Left ventricle myocardium inferior (tissue), 1 donor: ENCODE results near the gene TASOR2. TPM values are rescaled to one million over a fixed set of nuclear protein-coding genes. Genes with fewer than 3 reads are reported as not detected.
A peak's percentile ranks its signal among the peaks of the same experiment; 100 is the strongest.

Experiments
- DNase-seq: peaks from one replicate; pipeline ENCODE4 v3.0.0-alpha.2; 2020
- H3K27ac ChIP-seq: fragments of 200-600 bp; replicated peaks from 2 replicates; pipeline ENCODE4 v1.8.0; 2021
- H3K27me3 ChIP-seq: fragments of 200-600 bp; 2 replicates; pipeline ENCODE4 v1.8.0; 2021; ENCODE audit warnings: low read depth
- H3K36me3 ChIP-seq: fragments of 200-600 bp; 2 replicates; pipeline ENCODE4 v1.8.0; 2021
- H3K4me1 ChIP-seq: fragments of 200-600 bp; 2 replicates; pipeline ENCODE4 v1.8.0; 2021
- H3K4me3 ChIP-seq: fragments of 200-600 bp; 2 replicates; pipeline ENCODE4 v1.8.0; 2021; ENCODE audit warnings: mild to moderate bottlenecking, moderate library complexity
- H3K9me3 ChIP-seq: fragments of 200-600 bp; replicated peaks from 2 replicates; pipeline ENCODE4 v1.8.0; 2021
- intact Hi-C: fragments of 100-400 bp; cut with micrococcal nuclease; formaldehyde crosslinking; loops from one replicate; pipeline ENCODE4 v1.11.0; 2022
- total RNA-seq: library from RNA; stranded (reverse); fragmentation: NEBNext Ultra II Directional; extraction: Animal tissue kit (Norgen Biotek cat#: 25700); gene quantifications from one replicate; pipeline ENCODE4 v1.2.1, GENCODE V29; 2021
- TF ChIP-seq, protein P1 (sequence below): fragments of 200-600 bp; IDR thresholded peaks from 2 replicates; pipeline ENCODE4 v1.8.0; 2021; ENCODE audit warnings: antibody characterized with exemption, mild to moderate bottlenecking, borderline replicate concordance
- donor health status: DM: no; HTN: yes; CAD: no; lungs with severe emphysema.

TASOR2 gene
- total RNA-seq, 1 donor from 2014 or later: 39.9 TPM

DNA sequence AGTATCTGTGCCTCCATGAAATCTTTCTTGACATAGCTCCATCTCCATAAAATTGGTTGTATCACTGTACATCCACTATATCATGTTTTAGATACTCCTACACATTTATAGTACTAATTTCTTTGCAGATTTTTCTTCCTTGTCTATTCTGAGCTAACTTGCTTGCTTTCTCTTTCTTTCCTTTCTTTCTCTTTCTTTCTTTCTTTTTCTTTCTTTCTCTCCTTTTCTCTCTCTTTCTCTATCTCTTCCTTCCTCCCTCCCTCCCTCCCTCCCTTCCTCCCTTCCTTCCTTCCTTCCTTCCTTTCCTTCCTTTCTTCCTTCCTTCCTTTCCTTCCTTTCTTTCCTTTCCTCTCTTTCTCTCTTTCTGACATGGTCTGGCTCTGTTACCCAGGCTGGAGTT is 23.7 kb downstream of the TASOR2 start:
- no peak for DNase-seq
- H3K9me3 ChIP-seq: no peaks in the 10 kb centered on the region
- TF ChIP-seq, protein P1, sequence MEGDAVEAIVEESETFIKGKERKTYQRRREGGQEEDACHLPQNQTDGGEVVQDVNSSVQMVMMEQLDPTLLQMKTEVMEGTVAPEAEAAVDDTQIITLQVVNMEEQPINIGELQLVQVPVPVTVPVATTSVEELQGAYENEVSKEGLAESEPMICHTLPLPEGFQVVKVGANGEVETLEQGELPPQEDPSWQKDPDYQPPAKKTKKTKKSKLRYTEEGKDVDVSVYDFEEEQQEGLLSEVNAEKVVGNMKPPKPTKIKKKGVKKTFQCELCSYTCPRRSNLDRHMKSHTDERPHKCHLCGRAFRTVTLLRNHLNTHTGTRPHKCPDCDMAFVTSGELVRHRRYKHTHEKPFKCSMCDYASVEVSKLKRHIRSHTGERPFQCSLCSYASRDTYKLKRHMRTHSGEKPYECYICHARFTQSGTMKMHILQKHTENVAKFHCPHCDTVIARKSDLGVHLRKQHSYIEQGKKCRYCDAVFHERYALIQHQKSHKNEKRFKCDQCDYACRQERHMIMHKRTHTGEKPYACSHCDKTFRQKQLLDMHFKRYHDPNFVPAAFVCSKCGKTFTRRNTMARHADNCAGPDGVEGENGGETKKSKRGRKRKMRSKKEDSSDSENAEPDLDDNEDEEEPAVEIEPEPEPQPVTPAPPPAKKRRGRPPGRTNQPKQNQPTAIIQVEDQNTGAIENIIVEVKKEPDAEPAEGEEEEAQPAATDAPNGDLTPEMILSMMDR: no peak
- intact Hi-C loops: no loop called here
- H3K4me3 ChIP-seq: no peak overlapping the region
- peaks cover 29% of the 10 kb centered on the region for H3K4me1 ChIP-seq
- H3K36me3 ChIP-seq: no peaks in the 10 kb centered on the region
- no peaks in the 10 kb centered on the region for H3K27me3 ChIP-seq
- no peak overlapping the region for H3K27ac ChIP-seq

DNA sequence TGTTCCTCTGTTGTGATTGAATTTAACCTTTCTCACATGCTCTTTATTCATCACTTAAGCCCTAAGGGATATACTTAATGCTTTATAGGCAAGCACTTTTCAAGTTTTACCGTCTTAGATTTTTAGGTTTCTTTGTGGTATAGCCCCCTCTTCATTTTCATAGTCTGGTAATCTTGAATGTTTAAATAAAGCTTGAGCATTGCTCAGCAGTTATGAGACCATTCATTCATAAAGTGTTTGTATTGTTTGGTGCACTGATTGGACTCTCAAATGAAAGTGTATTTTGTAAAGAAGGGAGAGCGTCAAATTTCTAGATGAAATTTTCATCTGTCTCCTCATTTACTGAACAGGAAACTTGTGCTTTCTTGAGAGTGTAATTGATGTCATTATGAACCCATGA is 25.2 kb downstream of the TASOR2 start:
- TF ChIP-seq, protein P1: no peak
- no peak for DNase-seq
- Histone ChIP-seq H3K27ac (no peak overlapping the region), H3K9me3 (no peaks in the 10 kb centered on the region), H3K4me1 (peaks cover 29% of the 10 kb centered on the region), H3K27me3 (no peaks in the 10 kb centered on the region), H3K4me3 (peak overlapping the region; percentile 48), H3K36me3 (no peaks in the 10 kb centered on the region)
- intact Hi-C loops: no loop called here

DNA sequence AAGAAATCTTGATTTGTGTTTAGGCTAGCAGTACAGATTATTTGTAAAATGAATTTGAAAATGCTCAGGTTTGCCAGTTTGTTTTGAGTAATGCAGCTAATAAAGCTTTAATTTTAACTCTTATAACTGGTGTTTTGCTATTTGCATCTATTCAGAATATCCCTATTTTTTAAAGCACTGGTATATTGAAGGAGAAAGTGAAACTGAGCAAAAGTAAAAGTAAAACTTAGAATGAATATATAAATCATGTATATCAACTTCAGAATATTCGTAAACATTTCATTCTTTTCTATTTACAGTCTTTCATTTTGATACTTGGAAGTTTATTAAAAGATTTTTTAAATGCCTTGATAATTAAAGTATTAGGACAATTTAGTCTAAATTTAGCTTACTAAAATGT is 26.2 kb downstream of the TASOR2 start:
- DNase-seq: no peak
- H3K27ac ChIP-seq: peak overlapping the region; percentile 4
- H3K4me1 ChIP-seq: peaks cover 29% of the 10 kb centered on the region
- H3K9me3 ChIP-seq: no peaks in the 10 kb centered on the region
- intact Hi-C loops: no loop called here
- no peaks in the 10 kb centered on the region for H3K36me3 ChIP-seq
- peak overlapping the region; percentile 48 for H3K4me3 ChIP-seq
- TF ChIP-seq, protein P1: no peak
- no peaks in the 10 kb centered on the region for H3K27me3 ChIP-seq

DNA sequence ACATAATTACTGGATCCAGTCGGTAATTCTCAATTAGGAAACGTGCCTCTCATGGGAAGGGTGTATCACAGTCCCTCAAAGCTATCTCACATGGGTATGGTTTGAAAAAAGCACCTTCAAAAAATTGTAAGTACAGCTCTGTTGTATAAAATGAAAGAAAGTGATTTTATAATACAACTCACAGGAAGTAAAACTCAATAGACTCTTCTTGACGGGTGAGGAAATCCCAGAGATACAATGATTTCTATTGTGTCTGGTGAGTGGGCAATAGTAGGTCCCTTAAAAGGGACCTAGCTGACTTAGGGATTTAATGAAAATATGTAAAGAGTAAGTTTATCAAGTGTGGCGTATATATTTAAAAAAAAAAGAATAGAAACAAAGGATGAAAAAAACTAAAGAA is 27.0 kb downstream of the TASOR2 start:
- Histone ChIP-seq H3K36me3 (no peaks in the 10 kb centered on the region), H3K27me3 (no peaks in the 10 kb centered on the region), H3K27ac (peak overlapping the region; percentile 4), H3K4me3 (peak overlapping the region; percentile 48), H3K9me3 (no peaks in the 10 kb centered on the region), H3K4me1 (peaks cover 29% of the 10 kb centered on the region)
- DNase-seq: no peak
- intact Hi-C loops: no loop called here
- TF ChIP-seq, protein P1: no peak

DNA sequence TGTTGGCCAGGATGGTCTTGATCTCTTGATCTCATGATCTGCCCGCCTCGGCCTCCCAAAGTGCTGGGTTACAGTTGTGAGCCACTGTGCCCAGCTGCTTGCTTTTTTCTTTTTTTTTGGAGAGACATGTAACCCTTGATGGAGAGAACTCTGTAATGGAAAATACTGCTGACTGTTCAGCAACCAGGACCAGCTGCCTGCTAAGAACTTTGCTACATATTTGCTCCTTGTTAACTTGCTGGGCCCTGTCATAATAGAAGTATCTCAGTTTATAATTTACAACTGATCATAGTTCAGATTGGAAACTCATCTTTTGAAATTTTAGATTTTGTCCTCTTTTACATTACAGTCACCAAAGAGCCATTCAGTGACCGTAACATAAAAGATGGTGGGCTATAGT is 34.9 kb downstream of the TASOR2 start:
- Histone ChIP-seq H3K4me1 (no peaks in the 10 kb centered on the region), H3K36me3 (peaks cover 37% of the 10 kb centered on the region), H3K27ac (no peak overlapping the region), H3K9me3 (no peaks in the 10 kb centered on the region), H3K4me3 (no peak overlapping the region), H3K27me3 (no peaks in the 10 kb centered on the region)
- DNase-seq: no peak
- intact Hi-C loops: no loop called here
- TF ChIP-seq, protein P1: no peak

DNA sequence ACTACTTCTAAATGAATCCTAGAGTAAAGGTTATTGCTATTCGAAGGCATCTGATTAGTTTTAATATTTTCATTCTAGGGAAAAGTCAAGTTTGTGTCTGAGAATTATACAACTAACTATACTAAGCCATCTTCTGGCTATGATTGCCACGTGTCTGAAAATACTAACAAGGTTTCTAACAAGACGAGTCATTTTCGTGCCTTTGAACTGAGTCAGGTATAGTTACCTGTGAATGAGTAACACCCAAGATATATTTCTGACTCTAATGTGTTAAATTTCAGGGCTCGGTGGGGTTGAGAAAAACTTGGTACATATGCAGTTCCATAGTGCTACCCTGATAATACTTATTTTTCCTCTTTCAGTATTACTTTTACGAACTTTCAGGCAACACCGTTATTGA is 35.5 kb downstream of the TASOR2 start:
- peaks cover 44% of the 10 kb centered on the region for H3K36me3 ChIP-seq
- H3K4me1 ChIP-seq: no peaks in the 10 kb centered on the region
- H3K9me3 ChIP-seq: no peaks in the 10 kb centered on the region
- no peak overlapping the region for H3K27ac ChIP-seq
- TF ChIP-seq, protein P1: no peak
- intact Hi-C loops: no loop called here
- no peak overlapping the region for H3K4me3 ChIP-seq
- no peaks in the 10 kb centered on the region for H3K27me3 ChIP-seq
- no peak for DNase-seq
